NCI-H748 (cell line): Measurements from ENCODE around the gene KCNQ1.

Experiments
- DNase-seq: peaks from one replicate; lab custom pipeline; 2025; ENCODE audit not compliant: unreplicated experiment; lab: John Stamatoyannopoulos, UW

The KCNQ1 gene

DNA sequence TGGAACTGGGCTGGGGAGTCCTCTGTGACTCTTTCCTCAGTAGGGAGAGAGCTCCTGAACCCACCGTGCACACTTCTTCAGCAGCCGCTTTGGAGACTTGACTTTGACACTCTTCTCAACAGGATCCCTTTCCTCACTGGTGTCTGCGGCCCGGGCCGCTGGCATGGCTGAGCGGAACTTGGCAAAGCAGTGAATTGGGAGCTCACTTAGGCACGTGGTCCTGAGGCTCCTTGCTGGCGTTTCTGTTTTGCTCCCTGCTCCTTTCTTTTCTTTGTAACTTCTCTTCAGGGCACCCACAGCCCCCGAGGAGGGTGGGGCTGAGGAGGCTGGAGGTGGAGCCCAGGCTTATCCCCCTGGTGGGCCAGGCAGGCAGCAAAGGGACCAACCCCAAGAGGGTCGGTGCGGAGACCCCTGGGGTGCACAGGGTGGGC, 263.4 kb downstream of the KCNQ1 start:
- DNase-seq: no peak

DNA sequence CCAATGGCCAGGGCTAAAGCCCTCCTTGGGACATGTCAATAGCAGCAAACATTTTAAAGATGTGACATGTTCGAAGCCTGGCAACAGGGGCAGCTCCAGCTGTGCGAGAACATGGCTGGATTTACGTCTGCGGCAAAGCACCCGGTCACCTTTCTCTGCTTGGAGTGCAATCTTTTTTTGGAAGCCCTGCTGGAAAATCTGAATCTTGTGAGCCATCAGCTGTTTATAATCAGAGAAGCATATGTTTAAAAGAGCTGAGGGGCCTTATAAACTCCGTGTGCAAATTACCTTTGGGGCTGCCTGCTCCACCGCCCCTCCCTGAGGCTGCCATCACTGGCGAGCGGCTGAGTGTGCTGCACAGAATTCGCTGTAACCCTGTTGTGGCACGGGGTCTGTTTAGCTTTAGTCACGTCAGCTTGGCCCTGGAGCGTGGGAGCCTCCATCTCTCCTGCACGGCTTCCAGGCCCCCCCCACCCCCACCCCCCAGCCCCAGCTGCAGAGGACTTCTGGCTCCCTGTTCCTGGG, 264.0 kb downstream of the KCNQ1 start:
- DNase-seq: no peak

DNA sequence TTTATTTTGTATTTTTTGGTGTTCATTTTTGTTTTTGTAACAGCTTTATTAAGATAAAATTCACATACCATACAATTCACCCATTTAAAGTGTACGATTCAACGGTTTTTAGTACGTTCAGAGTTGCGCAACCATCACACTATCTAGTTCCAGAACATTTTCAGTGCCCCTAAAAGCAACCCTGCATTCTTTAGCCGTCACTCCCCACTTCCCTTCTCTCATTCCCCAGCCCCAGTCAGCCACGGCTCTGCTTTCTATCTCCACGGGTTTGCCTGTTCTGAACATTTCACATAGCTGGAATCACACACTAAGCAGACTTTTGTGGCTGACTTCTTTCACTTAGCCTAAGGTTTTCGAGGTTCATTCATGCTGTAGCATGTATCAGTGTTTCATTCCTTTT, 264.6 kb downstream of the KCNQ1 start:
- DNase-seq: no peak

DNA sequence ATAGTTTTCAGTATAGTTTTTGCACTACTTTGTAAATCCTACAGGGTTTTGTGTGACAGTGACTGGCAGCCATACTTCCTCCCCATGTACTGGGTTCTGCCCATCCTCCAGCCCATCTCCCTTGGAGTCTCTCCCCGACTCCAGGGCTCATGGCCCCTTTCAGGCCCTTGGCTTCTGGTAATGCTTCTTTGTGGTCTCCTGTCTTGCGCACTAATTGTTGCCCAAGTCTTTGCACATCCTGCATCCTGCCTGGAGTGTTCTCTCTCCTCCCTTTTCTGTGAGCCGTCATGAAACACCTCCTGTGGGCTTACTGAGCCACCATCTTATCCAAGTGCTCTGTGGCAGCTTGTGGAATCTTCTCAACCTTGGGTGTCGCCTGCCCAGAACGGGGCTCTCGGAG, 266.4 kb downstream of the KCNQ1 start:
- no peak for DNase-seq

DNA sequence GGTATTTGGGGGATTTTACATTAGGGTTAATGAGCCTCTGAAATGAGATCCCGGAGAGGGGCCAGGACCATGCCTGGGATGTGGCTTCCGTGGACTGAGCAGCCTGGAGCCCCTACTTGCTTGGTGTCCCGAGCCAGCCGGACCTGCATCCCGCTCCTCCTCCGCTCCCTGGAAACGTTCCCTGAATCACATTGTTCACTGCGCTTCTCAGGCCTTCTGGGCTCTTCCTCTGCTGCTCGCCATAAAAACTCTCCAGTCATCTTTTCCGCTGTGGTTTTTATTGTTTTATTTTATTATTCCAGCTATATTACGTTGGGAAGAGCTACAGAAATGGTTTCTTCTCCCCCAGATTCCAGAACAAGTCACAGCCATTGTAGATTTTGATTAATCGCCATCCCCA, 268.3 kb downstream of the KCNQ1 start:
- DNase-seq: no peak

DNA sequence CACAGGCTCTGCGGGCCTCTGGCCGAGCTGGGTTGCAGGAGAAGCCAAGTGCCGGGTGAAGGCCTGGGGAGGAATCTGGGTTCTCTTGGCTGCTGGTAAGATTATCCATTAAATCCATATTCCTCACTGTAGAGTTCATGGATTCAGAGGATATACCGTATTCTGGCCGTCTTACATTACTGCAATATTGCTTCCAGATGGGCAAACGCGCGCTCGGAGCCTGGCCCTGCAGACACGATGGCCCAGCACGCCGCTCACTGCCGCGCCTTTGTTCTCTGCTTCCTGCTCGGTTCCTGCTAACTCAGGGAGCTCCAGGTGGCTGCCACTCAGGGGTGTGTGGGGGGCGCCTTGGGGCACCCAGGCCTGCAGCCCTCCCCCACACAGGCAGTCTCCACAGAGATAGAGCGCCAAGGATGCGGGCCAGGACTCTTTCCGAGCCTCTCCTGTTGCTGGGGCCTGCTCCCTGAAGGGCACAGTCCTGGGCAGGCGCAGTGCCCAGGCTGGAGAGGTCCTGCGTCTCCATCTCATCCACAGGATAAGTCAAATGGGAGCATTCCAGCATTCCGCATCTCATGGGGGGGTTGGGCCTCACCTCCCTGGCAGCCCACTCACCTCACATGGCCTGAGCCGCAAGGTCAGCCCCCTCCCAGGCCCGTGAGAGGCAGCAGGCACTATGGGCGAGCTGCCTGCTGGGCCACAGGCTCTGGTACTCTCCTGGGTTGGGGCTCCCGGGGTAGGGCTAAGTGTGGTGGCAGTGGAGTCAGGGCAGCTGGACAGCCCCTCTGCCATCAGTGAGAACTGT, 269.1 kb downstream of the KCNQ1 start:
- DNase-seq: no peak

DNA sequence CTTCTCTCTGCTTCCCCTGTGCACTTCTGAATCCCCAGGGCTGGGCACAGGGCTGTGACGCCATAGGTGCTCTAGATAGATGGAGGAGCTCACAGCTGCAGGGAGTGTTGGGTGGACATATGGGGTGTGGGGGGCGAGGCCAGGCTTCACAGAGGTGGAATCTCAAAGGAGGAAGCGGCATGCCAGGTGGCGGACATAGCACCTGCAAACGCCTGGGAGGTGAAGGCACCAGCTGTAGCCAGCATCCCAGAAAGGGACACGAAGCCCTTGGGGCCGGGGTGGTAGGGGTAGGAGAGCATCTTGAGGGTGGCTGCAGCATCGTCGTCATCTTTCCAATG, 269.6 kb downstream of the KCNQ1 start:
- no peak for DNase-seq

DNA sequence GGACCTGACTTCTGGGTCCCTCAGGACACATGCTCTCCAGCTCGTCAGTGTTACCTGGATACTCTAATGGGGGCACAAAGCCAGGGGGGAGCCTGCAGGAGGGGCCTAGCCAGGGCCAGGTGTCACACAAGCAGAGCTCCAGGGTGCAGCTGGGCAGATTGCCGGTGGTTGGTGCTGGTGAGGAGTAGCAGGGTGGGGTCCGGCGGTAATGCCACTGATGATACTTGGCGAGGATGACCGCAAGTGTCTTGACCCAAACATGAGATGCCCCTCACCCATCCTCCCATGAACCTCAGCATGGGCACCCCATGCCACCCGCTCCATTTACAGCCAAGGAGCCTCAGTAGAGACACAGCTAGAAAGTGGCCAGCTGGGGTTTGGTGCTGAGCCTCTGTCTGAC, 270.1 kb downstream of the KCNQ1 start:
- DNase-seq: no peak

DNA sequence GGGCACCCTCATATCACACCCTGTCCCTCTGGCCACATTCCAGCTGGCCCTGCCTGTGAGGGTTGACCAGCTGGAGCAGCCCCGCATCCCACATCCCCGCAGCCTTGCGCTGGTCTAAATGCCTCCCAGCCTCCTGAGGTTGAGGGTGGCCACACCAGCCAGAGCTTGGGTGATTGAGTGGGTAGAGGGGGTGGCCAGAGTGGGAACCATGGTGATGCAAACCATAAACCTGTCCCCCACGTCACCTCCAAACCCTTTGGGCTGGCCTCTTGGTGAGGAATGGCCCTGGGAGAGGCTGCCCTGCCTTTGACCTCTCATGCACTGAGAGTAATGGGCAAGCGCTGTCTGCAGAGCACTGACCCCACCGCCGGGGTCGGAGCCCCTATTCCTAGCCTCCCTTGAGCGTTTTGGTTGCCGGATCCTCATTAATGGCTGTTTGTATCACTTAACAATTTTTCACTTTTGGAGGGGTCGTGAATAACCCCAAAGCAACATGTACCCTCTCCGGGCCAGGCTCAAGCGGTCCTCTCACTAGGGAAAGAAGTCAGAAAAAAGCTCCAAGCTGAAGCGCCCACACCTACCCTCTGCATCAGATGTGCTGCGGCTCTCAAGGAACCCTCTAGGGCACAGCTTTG, 271.0 kb downstream of the KCNQ1 start:
- no peak for DNase-seq

DNA sequence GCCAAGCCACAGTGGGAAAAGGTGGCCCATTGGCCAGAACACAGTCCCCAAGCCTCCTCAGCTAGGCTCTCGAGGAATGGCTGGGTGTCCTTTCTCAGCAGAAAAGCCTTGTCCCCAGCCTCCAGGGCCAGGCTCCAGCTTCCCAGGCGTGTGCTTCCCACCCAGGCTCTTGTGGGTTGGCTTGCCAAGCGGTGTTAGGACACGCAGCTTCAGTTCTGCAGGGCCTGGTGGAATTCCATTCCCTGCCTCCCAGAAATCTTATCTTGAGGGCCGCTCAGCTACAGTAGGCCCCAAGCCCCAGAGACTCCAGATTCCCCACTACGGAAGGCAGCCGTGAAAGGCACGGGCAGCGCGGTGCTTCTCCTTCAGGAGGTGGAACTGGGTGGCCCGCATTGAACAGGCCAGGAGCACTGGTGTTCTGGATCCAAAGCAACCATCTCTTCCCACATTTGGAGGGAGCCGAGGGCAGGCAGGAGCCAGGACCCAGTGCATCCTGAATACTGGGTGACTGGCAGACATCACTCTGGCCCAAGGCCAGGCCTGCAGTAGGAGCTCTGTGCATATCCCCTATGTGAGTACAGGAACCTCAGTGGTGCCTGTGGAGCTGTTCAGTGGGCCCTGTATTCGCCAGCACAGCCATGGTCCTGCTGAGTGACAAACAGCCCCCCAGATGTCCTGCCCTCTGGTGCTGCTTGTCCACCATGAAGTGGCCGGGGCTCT, 271.7 kb downstream of the KCNQ1 start:
- no peak for DNase-seq

DNA sequence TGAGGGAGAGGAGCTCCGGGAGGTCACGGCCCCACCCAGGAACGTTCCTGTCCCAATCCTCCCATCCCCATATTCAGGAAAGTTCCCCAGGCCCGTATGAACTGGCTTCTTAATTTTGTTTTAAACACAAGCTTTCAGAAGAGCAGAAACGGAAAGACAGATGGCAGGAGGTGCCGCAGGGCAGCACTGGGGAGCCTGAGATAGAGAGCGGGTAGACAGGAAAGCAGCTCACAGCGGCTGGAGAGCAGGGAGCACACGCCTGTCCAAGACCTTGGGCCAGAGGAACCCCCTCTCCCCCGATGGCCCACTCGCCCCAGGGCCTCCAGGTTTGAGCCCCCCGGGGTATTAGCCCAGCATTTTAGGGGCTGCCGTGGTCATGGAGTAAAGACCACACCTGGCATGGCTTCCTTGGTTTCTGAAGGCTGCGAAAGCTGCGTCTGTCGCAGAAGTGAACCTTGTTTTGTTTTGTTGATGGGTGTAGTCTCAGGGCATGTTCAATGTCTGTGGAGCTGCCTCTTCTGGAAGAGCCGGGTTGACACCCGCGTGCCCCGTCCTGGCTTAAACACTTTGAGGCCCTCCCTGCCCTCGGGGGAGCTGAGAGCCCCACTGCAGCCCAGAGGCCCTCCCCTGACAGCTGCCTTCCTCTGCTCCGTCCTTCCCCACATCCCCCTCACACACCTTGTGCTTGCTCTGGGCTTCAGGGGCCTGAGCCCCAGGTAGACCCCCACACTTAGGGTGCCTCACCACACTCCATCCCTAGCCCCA, 272.9 kb downstream of the KCNQ1 start:
- DNase-seq: no peak

DNA sequence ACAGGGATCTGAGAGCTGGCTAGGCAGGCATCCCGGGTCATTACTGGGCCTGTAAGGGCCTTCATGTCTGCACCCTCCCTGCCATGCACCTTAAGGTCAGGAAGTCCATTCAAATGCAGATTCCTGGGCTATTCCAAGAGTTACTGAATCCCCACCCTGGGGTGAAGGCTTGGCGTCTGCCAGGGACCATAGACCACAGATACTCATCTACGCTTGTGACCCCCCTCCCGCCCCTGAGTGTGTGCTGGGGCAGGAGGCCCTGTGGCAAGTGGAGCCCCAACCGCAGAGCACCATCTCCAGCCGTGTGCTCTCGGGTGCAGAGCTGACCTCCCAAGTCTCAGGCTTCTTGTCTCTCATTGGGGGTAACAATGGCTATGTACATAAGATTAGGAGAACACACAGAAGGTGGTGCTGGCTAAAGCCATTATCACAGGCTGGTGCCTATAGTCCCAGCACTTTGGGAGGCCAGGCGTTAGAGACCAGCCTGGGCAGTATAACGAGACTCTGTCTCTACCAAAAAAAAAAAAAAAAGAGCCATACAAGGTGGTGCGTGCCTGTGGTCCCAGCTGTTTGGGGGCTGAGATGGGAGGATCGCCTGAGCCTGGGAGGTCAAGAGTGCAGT, 274.1 kb downstream of the KCNQ1 start:
- DNase-seq: no peak

DNA sequence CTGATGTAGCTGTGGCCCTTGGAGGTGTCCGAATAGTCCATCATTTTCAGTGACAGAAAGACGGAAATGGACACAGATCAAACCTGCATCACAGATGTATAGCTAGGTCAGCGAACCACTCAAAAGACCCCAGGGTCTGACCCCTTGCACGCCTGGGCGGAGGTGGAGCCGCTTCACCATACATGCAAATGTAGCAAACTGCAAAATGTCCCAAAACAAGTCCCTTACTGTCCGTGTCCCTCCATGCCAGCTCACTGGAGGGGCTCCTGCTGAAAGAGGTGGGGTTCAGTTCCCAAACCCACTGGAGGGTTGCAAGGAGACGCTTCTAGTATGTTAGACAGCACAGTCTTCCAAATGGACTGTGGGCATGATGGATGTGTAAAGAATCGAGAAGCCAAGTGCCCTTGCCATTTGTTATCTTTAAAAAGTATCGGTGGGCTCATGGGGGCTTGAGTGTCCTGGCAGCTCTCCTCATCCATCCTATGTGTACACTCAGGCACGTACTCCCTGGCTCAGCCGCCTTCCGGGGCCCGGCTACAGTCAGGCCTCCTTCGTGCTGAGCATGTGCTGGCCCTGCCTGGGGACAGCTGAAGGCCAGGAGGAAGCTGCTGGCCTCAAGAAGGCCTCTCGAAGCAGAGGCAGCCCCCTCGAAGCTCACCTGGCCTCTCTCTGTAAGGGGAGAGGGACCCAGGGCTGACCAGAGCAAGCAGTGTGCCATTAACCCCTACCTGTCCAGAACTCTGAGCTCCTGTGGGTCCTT, 275.2 kb downstream of the KCNQ1 start:
- no peak for DNase-seq

DNA sequence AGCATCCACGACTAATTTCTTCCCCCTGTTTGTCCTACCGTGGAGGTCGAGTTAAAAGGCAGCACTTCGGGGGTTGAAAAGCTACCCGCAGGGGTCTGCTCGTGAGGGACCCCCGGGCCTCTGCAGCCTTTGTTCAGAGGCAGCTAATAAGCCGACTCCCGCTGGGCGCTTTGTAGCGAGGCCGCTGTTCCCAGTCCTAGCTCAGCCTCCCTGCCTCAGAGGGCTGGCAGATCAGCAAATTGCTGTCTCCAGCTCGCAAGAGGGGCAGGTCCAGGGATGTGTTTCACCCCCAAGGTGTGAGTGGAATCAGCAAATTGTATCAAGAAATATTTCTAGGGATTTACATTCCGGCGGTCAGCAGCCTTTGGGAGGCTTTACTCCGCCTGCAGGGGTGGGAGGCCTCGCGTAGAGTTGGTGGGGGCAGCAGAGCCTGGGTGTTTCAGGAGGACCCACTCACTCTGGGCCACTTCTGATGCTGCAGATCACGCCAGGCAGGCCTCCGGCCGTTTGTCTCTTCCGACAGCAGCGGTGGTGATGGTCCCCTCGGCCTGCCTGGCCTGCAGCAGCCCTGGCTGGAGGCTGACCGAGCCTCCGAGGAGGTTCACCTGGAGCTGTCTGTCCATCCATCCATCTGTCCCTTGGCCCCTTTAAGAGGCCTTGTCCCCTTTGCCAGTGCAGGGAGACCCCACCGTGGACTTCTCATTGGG, 276.6 kb downstream of the KCNQ1 start:
- DNase-seq: peak; percentile 15

DNA sequence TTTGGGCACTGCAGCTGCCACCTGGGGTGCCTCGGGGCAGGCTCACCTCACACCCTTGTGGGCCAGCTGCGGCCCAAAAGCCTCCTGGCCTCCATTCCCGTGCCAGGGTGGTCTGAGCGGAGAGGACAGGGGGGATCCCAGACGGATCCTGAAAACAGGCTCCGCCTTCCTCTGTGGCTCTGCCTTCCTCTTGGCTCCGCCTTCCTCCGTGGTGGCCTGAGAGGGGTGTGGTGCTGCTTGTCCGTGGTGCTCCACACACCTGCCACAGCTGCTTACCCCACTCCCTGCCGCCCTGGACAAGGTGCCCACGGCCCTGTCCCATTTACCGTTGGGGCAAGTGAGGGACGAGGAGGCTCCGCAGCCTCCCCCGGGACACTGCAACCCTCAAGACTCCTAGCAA, 278.1 kb downstream of the KCNQ1 start:
- DNase-seq: no peak

DNA sequence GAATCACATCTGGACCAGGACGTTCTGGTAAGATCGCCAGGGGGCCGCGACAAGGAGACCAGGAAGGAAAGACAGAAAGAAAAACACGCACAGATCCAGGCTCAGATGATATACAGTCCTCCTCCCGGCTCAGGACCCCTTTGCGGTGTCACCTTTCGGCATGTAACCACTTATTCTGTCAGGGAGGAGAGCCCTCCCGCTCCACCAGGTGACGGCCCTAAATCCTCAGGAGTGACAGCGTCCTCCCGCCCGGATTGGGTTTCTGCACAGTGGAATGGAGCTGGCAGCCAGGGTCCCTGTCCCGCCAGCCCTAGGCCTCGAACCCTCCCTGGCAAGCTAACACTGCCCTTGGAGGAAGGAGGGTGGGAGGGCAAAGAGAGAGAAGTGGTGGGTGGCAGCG, 279.3 kb downstream of the KCNQ1 start:
- DNase-seq: no peak

DNA sequence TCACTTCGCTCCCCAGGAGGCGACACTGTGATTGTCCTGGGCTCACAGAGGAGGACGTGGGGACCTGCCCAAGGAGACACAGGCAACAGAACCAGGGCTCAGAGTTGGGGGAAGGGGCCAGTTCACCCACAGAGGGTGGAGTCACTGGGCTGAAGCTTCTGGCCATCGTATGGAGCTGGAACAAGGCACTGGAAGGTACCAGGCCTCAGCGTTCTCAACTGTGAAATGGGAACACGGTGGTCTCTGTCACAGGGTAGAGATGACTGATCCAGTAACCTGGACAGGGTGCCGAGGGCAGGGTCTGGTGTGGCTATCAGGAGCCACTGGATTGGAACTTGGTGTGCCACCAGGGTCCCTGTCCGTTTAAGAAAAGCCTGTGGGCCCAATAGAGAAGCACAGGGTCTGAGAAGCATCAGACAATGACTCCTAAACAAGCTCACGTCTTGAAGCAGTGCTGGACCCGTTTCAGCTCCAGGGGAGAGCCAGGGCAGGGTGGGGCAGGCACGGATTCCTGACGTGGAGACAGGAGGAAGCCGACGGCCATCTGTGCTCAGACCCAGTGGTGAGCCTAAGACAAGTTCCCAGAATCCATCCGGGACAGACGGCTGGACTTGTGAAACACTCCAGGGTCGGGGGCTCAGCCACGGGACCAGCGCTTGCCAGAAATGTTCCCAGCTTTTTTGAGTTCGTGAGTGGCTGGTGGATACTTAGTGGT, 280.0 kb downstream of the KCNQ1 start:
- DNase-seq: no peak

DNA sequence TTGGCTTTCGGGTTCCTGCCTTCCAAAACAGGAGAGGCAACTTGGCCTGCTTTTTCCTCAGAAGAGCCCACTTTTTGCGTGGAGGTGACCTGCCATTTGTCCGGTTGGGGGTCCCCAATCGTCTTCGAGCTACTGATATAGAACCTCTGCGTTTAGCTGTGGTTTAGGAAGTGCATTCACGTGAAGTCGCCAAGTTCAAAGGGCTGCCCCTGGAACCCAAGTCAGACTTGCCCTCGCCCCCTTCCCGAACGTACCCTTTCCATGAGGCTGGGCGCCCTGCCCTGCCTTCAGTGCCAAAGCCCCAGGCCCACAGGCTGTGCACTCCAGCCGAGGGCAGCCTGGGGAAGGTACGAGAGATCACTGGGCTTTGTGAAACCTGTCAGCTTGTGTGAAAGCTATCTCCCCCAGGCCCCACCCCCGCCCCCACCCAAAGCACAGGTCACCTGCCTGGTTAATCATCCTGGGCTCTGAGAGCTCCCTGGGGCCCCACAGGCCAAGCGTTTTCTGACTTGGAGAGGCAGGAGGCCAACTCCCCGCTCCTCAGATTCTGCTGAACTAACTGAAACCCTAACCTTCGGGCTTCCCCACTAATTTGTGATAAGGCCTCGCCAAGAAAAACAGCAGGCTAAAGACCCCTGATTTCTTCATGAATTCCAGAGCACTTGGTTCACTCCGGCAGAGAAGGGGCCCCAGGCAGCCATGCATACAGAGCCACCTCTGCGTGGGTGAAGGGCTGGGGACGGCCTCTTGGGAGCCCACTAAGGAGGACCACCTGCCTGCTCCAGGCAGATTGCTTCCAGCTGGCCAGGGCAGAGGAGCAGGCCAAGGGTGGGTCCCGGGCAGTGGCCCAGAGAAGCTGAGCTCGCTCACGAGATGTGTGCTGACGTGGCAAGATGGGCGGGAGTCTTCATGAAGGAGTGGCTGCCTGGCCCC, 280.8 kb downstream of the KCNQ1 start:
- no peak for DNase-seq
